HG03571 (cell line): Measurements from ENCODE around the gene SAC3D1.

ENCODE experiments used
- ATAC-seq: cut with Tn5 transposase; IDR thresholded peaks from one replicate; pipeline ENCODE4 v1.9.1; 2021; ENCODE audit not compliant: unreplicated experiment

Gene SAC3D1

GRCh38 chr11:65059959-65060824, 19.2 kb downstream of the SAC3D1 start:
- no peak for ATAC-seq

- no peak for ATAC-seq
Observed at GRCh38 chr11:65060913-65061408, 20.0 kb downstream of the SAC3D1 start.

- ATAC-seq, result no peak
Observed at GRCh38 chr11:65063532-65063931, 22.5 kb downstream of the SAC3D1 start.

- ATAC-seq, result no peak
Observed at GRCh38 chr11:65064847-65065240, 23.8 kb downstream of the SAC3D1 start.

- ATAC-seq, result no peak
Observed at GRCh38 chr11:65065851-65066250, 24.8 kb downstream of the SAC3D1 start.

GRCh38 chr11:65066315-65066714, 25.3 kb downstream of the SAC3D1 start:
- ATAC-seq, result no peak

GRCh38 chr11:65066805-65067291, 25.8 kb downstream of the SAC3D1 start:
- ATAC-seq, result no peak

GRCh38 chr11:65067446-65067845, 26.4 kb downstream of the SAC3D1 start:
- no peak for ATAC-seq

- no peak for ATAC-seq
Observed at GRCh38 chr11:65069217-65069616, 28.2 kb downstream of the SAC3D1 start.

- ATAC-seq, result no peak
Observed at GRCh38 chr11:65071907-65072630, 31.1 kb downstream of the SAC3D1 start.

GRCh38 chr11:65072631-65072966, 31.6 kb downstream of the SAC3D1 start:
- ATAC-seq, result no peak

- no peak for ATAC-seq
Observed at GRCh38 chr11:65077451-65077850, 36.4 kb downstream of the SAC3D1 start.

- no peak for ATAC-seq
Observed at GRCh38 chr11:65078151-65078550, 37.1 kb downstream of the SAC3D1 start.

GRCh38 chr11:65078786-65079342, 37.9 kb downstream of the SAC3D1 start:
- no peak for ATAC-seq

- ATAC-seq, result peak; percentile 11
Observed at GRCh38 chr11:65083134-65083833, 42.3 kb downstream of the SAC3D1 start.

GRCh38 chr11:65083834-65084597, 43.0 kb downstream of the SAC3D1 start, which contains the start of the genes CDCA5 and ZFPL1:
Gene CDCA5 (minus strand): TSS chr11:65084040. CDS start chr11:65083978, 62 bp downstream.
Gene ZFPL1 (plus strand): TSS chr11:65084222. CDS start chr11:65084699, 477 bp downstream.
- peak; percentile 63 for ATAC-seq

- ATAC-seq, result no peak
Observed at GRCh38 chr11:65084598-65085375, 43.8 kb downstream of the SAC3D1 start.

GRCh38 chr11:65085446-65085845, 44.4 kb downstream of the SAC3D1 start:
- no peak for ATAC-seq

GRCh38 chr11:65086809-65087208, 45.8 kb downstream of the SAC3D1 start:
- no peak for ATAC-seq
